Suprapubic skin (tissue), 4 donors: ENCODE results near the gene ZDHHC13. TPM values are rescaled to one million over a fixed set of nuclear protein-coding genes. Genes with fewer than 3 reads are reported as not detected.

Experiments
- DNase-seq, 2 donors: peaks; one replicate each; pipeline ENCODE4 v3.0.0-alpha.2; 2019; ENCODE audit warnings: low spot score in 2 of 2
- H3K27ac ChIP-seq: fragments of 200-600 bp; sonication (generic); one replicate; pipeline ENCODE4 v1.5.1; 2019
- H3K27me3 ChIP-seq: fragments of 200-600 bp; sonication (generic); one replicate; pipeline ENCODE4 v1.5.1; 2019
- H3K36me3 ChIP-seq: fragments of 200-600 bp; sonication (generic); one replicate; pipeline ENCODE4 v1.5.1; 2019
- H3K4me1 ChIP-seq: fragments of 200-600 bp; sonication (generic); one replicate; pipeline ENCODE4 v1.5.1; 2019
- H3K4me3 ChIP-seq: fragments of 200-600 bp; sonication (generic); one replicate; pipeline ENCODE4 v1.5.1; 2019; ENCODE audit warnings: mild to moderate bottlenecking
- H3K9me3 ChIP-seq: fragments of 200-600 bp; sonication (generic); one replicate; pipeline ENCODE4 v1.5.1; 2019
- CTCF ChIP-seq, 2 donors: fragments of 200-600 bp in 1 of 2; fragments of 450-650 bp in 1 of 2; sonication (generic) in 1 of 2; IDR thresholded peaks; one replicate each; pipeline ENCODE4 v1.5.1; 2016 to 2019; ENCODE audit warnings: antibody characterized with exemption in 2 of 2, mild to moderate bottlenecking in 1 of 2, moderate library complexity in 1 of 2
- EP300 ChIP-seq: sonication (generic); formaldehyde crosslinking; IDR thresholded peaks from one replicate; pipeline ENCODE4 v1.6.1; 2017; ENCODE audit warnings: antibody characterized with exemption
- POLR2A ChIP-seq, 2 donors: fragments of 450-650 bp; IDR thresholded peaks; one replicate each; pipeline ENCODE4 v1.6.1; 2017; ENCODE audit warnings: antibody characterized with exemption in 2 of 2, mild to moderate bottlenecking in 2 of 2, moderate library complexity in 2 of 2
- POLR2AphosphoS5 ChIP-seq, 3 donors: sonication (generic); formaldehyde crosslinking; IDR thresholded peaks; one replicate each; pipeline ENCODE4 v1.6.1; 2017; ENCODE audit warnings: antibody characterized with exemption in 3 of 3
- WGBS: methylation state at CpG from one replicate; pipeline ENCODE4 v1.1.5; 2018; 5-methylcytosine and 5-hydroxymethylcytosine counted together
- total RNA-seq, 4 donors: library from RNA; depleted of rRNA; stranded (reverse); fragments of >200 nt; gene quantifications; one replicate each; pipeline ENCODE4 v1.1.0, GENCODE V29; 2016

Gene ZDHHC13
- total RNA-seq, 4 donors from 2014 or later, result 23.8 to 74.6 (median 27.0) TPM

DNA sequence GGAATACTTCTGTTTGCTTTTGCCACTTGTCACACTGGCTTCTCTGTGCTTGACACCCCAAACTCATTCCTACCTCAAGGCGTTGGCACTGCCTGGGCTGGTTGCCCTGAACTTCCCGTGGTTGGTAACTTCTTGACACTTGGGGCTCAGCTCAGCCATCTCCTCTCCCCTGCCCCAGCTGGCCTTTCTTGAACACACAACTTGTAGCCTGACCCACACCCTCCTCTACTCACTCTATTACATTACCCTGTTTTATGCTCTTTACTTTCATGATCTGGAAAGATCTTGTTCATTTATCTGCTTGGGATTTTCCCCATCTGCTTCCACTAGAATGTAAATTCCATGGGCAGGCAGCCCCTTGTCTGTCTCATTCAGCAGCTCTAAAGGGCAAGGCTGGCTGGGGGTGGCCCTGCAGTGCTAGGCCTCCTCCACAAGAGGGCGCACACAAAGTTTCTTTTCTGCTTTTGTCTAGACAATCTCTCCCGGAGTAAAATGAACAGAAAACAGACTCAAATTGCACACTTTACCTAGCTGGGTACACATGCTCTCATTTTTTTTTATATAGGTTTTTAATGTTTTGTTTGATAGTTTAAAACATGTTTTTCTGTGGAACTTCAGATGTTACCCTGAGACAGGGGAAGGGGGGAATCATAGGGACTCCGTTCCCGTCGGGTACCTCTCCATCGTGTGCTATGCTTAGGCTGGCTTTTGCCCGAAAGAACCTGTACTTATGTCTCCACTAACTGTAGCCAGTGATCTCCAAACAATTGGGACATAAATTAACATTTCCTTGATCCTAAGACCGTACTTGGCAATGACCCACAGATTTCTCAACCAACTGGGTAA, 40.0 kb upstream of the ZDHHC13 start:
- Histone ChIP-seq H3K9me3 (no peaks in the 10 kb centered on the region), H3K27me3 (no peaks in the 10 kb centered on the region), H3K4me1 (peaks cover 31% of the 10 kb centered on the region), H3K36me3 (no peaks in the 10 kb centered on the region), H3K4me3 (no peak overlapping the region), H3K27ac (no peak overlapping the region)
- no peak for DNase-seq
- TF ChIP-seq POLR2A (IDR thresholded peaks at IDR 0.05) (no peak), CTCF (IDR thresholded peaks at IDR 0.05) (peak; percentile 77 to 97), EP300 (no peak), POLR2AphosphoS5 (IDR thresholded peaks at IDR 0.05) (no peak)
- 50% methylated on average over 10 of the region's 10 CpGs for WGBS

- H3K27ac ChIP-seq, result no peak overlapping the region
- H3K36me3 ChIP-seq, result no peaks in the 10 kb centered on the region
- H3K4me3 ChIP-seq, result no peak overlapping the region
- peaks cover 28% of the 10 kb centered on the region for H3K4me1 ChIP-seq
- DNase-seq, result no peak
- no peaks in the 10 kb centered on the region for H3K27me3 ChIP-seq
- no peaks in the 10 kb centered on the region for H3K9me3 ChIP-seq
- TF ChIP-seq POLR2A (IDR thresholded peaks at IDR 0.05) (no peak), POLR2AphosphoS5 (IDR thresholded peaks at IDR 0.05) (no peak), EP300 (no peak), CTCF (IDR thresholded peaks at IDR 0.05) (no peak)
These were observed 39.0 kb upstream of the ZDHHC13 start for GRCh38 chr11:19077965-19078364.

- Histone ChIP-seq H3K36me3 (no peaks in the 10 kb centered on the region), H3K4me3 (no peak overlapping the region), H3K9me3 (no peaks in the 10 kb centered on the region), H3K4me1 (peaks cover 27% of the 10 kb centered on the region), H3K27me3 (no peaks in the 10 kb centered on the region), H3K27ac (peak overlapping the region; percentile 67)
- no peak for DNase-seq
- TF ChIP-seq POLR2A (IDR thresholded peaks at IDR 0.05) (no peak), POLR2AphosphoS5 (IDR thresholded peaks at IDR 0.05) (no peak), EP300 (no peak), CTCF (IDR thresholded peaks at IDR 0.05) (no peak)
- 15% methylated on average over 6 of the region's 6 CpGs for WGBS
These were observed 37.1 kb upstream of the ZDHHC13 start for GRCh38 chr11:19079643-19080440.

DNA sequence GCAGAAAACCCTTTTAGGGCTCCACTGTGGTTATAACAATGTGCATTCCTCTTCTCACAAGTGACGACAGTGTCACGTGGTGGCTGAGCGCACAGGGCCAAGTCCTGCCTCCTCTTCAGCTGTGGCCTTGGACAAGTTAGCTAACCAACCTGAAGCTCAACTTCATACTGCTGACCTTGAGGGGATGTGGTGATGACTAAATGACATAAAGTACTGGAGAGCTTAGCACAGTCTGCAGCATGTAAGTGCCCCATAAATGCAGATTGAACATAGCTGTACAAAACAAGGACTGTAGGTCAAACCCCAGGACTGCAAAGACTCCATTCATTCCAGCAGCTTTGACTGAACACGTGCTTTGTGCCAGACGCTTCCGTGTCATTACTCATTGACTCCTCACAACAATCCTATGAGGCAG, 36.4 kb upstream of the ZDHHC13 start:
- no peaks in the 10 kb centered on the region for H3K9me3 ChIP-seq
- no peaks in the 10 kb centered on the region for H3K27me3 ChIP-seq
- TF ChIP-seq POLR2A (IDR thresholded peaks at IDR 0.05), result no peak
- TF ChIP-seq CTCF (IDR thresholded peaks at IDR 0.05), result no peak
- no peak for TF ChIP-seq EP300
- no peak for TF ChIP-seq POLR2AphosphoS5 (IDR thresholded peaks at IDR 0.05)
- whole genome bisulfite sequencing, result 37% methylated on average over 6 of the region's 6 CpGs
- no peaks in the 10 kb centered on the region for H3K36me3 ChIP-seq
- H3K4me1 ChIP-seq, result peaks cover 27% of the 10 kb centered on the region
- H3K27ac ChIP-seq, result no peak overlapping the region
- H3K4me3 ChIP-seq, result no peak overlapping the region
- no peak for DNase-seq

GRCh38 chr11:19083166-19083565, 33.8 kb upstream of the ZDHHC13 start:
- WGBS, result 92% methylated on average over 1 of the region's 1 CpG
- TF ChIP-seq POLR2AphosphoS5 (IDR thresholded peaks at IDR 0.05) (no peak), EP300 (no peak), CTCF (IDR thresholded peaks at IDR 0.05) (no peak), POLR2A (IDR thresholded peaks at IDR 0.05) (no peak)
- Histone ChIP-seq H3K27me3 (no peaks in the 10 kb centered on the region), H3K4me1 (peaks cover 17% of the 10 kb centered on the region), H3K4me3 (no peak overlapping the region), H3K27ac (no peak overlapping the region), H3K36me3 (no peaks in the 10 kb centered on the region), H3K9me3 (no peaks in the 10 kb centered on the region)
- no peak for DNase-seq
